Measurements from ENCODE around the gene SPOCD1. TPM values are rescaled to one million over a fixed set of nuclear protein-coding genes. Genes with fewer than 3 reads are reported as not detected.

The SPOCD1 gene
- total RNA-seq, 4 donors from 2014 or later, result 0.42 to 14.1 (median 0.66) TPM; not detected in 1

GRCh38 chr1:31836638-31837037, 20.8 kb upstream of the SPOCD1 start:
- Histone ChIP-seq H3K36me3 (no peaks in the 10 kb centered on the region), H3K4me1 (no peaks in the 10 kb centered on the region), H3K9me3 (no peaks in the 10 kb centered on the region), H3K27me3 (no peaks in the 10 kb centered on the region), H3K4me3 (no peak overlapping the region), H3K27ac (no peak overlapping the region)
- no peak for DNase-seq (ENCODE audit: low spot score in 2 of 2)
- no peak for TF ChIP-seq POLR2A (IDR thresholded peaks at IDR 0.05)
- TF ChIP-seq EP300 (IDR thresholded peaks at IDR 0.05), result no peak
- TF ChIP-seq CTCF (IDR thresholded peaks at IDR 0.05), result no peak
- WGBS, 2 donors, result 89 to 92% methylated on average over 5 of the region's 5 CpGs

- no peaks in the 10 kb centered on the region for H3K9me3 ChIP-seq
- WGBS, 2 donors, result 82 to 89% methylated on average over 3 of the region's 3 CpGs
- H3K4me1 ChIP-seq, result no peaks in the 10 kb centered on the region
- TF ChIP-seq CTCF (IDR thresholded peaks at IDR 0.05) (no peak), POLR2A (IDR thresholded peaks at IDR 0.05) (no peak), EP300 (IDR thresholded peaks at IDR 0.05) (no peak)
- no peaks in the 10 kb centered on the region for H3K36me3 ChIP-seq
- no peak overlapping the region for H3K27ac ChIP-seq
- no peak for DNase-seq (ENCODE audit: low spot score in 2 of 2)
- H3K4me3 ChIP-seq, result no peak overlapping the region
- H3K27me3 ChIP-seq, result no peaks in the 10 kb centered on the region
Measured at GRCh38 chr1:31835415-31835814, 19.6 kb upstream of the SPOCD1 start.

DNA sequence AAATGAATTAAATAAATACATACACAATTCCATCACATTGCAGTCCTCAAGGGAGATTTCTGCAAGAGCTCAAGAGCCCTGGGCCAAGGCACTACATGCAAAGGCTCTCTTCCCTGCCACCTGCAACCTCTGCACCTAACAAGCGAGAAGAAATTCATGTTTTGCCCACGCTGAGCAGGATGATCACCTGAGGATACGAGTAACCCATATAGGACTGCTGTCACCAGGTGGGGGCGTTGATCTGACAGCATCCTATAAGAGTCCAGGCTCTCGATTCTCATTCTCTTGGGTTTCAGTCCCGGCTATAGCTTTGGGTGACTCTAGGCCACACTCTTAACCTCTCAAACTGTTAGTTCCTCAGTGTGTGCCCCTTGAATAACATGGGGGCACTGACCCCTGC, 18.7 kb upstream of the SPOCD1 start:
- Histone ChIP-seq H3K36me3 (no peaks in the 10 kb centered on the region), H3K4me1 (no peaks in the 10 kb centered on the region), H3K4me3 (no peak overlapping the region), H3K9me3 (no peaks in the 10 kb centered on the region), H3K27ac (no peak overlapping the region), H3K27me3 (no peaks in the 10 kb centered on the region)
- TF ChIP-seq CTCF (IDR thresholded peaks at IDR 0.05) (no peak), EP300 (IDR thresholded peaks at IDR 0.05) (no peak), POLR2A (IDR thresholded peaks at IDR 0.05) (no peak)
- DNase-seq (ENCODE audit: low spot score in 2 of 2), result no peak
- 59% methylated on average over 4 to 6 of the region's 6 CpGs for WGBS, 2 donors

GRCh38 chr1:31831397-31832378, 15.9 kb upstream of the SPOCD1 start:
- peaks cover 0 to 5% (median 0%) of the 10 kb centered on the region in 4 donors for H3K4me1 ChIP-seq
- DNase-seq (ENCODE audit: low spot score in 2 of 2), result no peak
- H3K27ac ChIP-seq, result no peak overlapping the region
- WGBS, 2 donors, result 71 to 72% methylated on average over 9 of the region's 9 CpGs
- no peaks in the 10 kb centered on the region for H3K36me3 ChIP-seq
- H3K4me3 ChIP-seq, result no peak overlapping the region
- no peak for TF ChIP-seq CTCF (IDR thresholded peaks at IDR 0.05)
- TF ChIP-seq EP300 (IDR thresholded peaks at IDR 0.05), result no peak
- TF ChIP-seq POLR2A (IDR thresholded peaks at IDR 0.05), result no peak
- no peaks in the 10 kb centered on the region for H3K27me3 ChIP-seq
- no peaks in the 10 kb centered on the region for H3K9me3 ChIP-seq

- 76 to 85% methylated on average over 3 to 8 of the region's 8 CpGs for WGBS, 2 donors
- DNase-seq (ENCODE audit: low spot score in 2 of 2), result no peak
- Histone ChIP-seq H3K36me3 (no peaks in the 10 kb centered on the region), H3K4me1 (peaks cover 0 to 7% (median 0%) of the 10 kb centered on the region in 4 donors), H3K4me3 (no peak overlapping the region), H3K27ac (no peak overlapping the region), H3K9me3 (no peaks in the 10 kb centered on the region), H3K27me3 (no peaks in the 10 kb centered on the region)
- no peak for TF ChIP-seq POLR2A (IDR thresholded peaks at IDR 0.05)
- TF ChIP-seq CTCF (IDR thresholded peaks at IDR 0.05), result no peak
- no peak for TF ChIP-seq EP300 (IDR thresholded peaks at IDR 0.05)
Measured at GRCh38 chr1:31830511-31830910, 14.7 kb upstream of the SPOCD1 start.

Data from tibial nerve (tissue), 4 donors.